Measurements from ENCODE around the gene PHF24. TPM values are rescaled to one million over a fixed set of nuclear protein-coding genes. Genes with fewer than 3 reads are reported as not detected.

The PHF24 gene
- total and polyA plus RNA-seq, 2 experiments from 2014 or later: 0.11 to 0.67 TPM

- H4K20me1 ChIP-seq (ENCODE audit: insufficient read depth, poor library complexity, severe bottlenecking): no peaks in the 10 kb centered on the region
- DNase-seq (ENCODE audit: low spot score): peak; percentile 98
- H3K27me3 ChIP-seq: no peaks in the 10 kb centered on the region
- no peak for TF ChIP-seq CTCF (IDR thresholded peaks at IDR 0.05; ENCODE audit: poor library complexity)
- TF ChIP-seq EZH2 (IDR thresholded peaks at IDR 0.05; ENCODE audit: borderline replicate concordance): no peak
- TF ChIP-seq EZH2phosphoT487 (IDR thresholded peaks at IDR 0.05; ENCODE audit: low read depth, severe bottlenecking, unreplicated experiment): no peak
- no peaks in the 10 kb centered on the region for H3K9me2 ChIP-seq (replicated peaks; ENCODE audit: insufficient read depth)
- H3K4me2 ChIP-seq: peak within 1 kb of the TSS; percentile 80
- peak within 1 kb of the TSS; percentile 46 for H2AFZ ChIP-seq
- WGBS (ENCODE audit: low lambda C conversion rate, missing lambda C conversion rate): 1% methylated on average over 60 of the region's 65 CpGs
- no peaks in the 10 kb centered on the region for H3K79me2 ChIP-seq
- H3K4me1 ChIP-seq (ENCODE audit: insufficient read depth): peaks cover 21% of the 10 kb centered on the region
- H3K4me3 ChIP-seq: peak within 1 kb of the TSS; percentile 28
- no peaks in the 10 kb centered on the region for H3K36me3 ChIP-seq (replicated peaks; ENCODE audit: insufficient read depth, low read depth)
- H3K27ac ChIP-seq: peak within 1 kb of the TSS; percentile 82
- no peaks in the 10 kb centered on the region for H3K9me3 ChIP-seq (ENCODE audit: low read depth)
Observed at GRCh38 chr9:34989003-34989945, 31.2 kb downstream of the PHF24 start, which contains the start of gene DNAJB5. Gene DNAJB5, plus strand, starts transcription at chr9:34989745. Its CDS starts 886 bp downstream, at chr9:34990631.

DNA sequence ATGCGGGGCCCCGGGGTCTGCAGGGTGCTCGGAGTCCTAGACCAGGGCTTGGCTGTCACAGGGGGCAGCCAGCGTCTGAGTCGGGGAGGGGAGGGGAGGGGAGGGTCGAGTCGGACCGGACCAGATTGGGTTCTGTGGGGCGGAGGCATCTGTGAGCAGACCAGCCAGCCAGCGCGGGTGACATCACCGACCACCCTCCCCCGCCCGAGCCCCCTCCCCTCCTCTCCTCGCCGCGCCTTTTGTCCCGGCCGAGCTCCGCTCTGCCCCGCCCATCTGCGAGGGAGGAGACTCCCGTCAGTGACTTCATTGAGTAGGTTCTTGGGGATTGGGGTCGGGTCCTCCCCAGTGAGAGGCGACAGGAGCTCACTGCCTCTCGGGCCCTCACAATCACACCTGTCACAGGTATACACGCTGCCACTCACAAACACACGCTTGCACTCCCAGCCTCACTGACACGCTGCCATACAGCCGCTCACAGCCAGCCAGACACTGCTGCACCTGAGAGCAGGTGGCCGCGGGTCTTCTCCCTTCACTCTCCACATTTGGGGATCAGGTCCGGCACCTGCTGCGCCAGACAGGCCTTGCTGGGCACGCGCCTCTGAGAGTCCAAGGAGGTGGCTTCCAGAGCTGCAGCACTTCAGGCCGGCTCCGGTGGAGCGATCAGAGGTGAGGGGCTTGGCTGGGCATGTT is 32.0 kb downstream of the PHF24 start:
- Histone ChIP-seq H3K27me3 (no peaks in the 10 kb centered on the region), H3K36me3 (replicated peaks; ENCODE audit: insufficient read depth, low read depth) (no peaks in the 10 kb centered on the region), H3K4me3 (peak overlapping the region; percentile 28), H3K4me1 (ENCODE audit: insufficient read depth) (peaks cover 21% of the 10 kb centered on the region), H4K20me1 (ENCODE audit: insufficient read depth, poor library complexity, severe bottlenecking) (no peaks in the 10 kb centered on the region), H2AFZ (peak overlapping the region; percentile 18), H3K9me3 (ENCODE audit: low read depth) (no peaks in the 10 kb centered on the region), H3K79me2 (no peaks in the 10 kb centered on the region), H3K9me2 (replicated peaks; ENCODE audit: insufficient read depth) (no peaks in the 10 kb centered on the region), H3K4me2 (peak overlapping the region; percentile 80), H3K27ac (peak overlapping the region; percentile 82)
- TF ChIP-seq EZH2 (IDR thresholded peaks at IDR 0.05; ENCODE audit: borderline replicate concordance): no peak
- no peak for TF ChIP-seq CTCF (IDR thresholded peaks at IDR 0.05; ENCODE audit: poor library complexity)
- no peak for TF ChIP-seq EZH2phosphoT487 (IDR thresholded peaks at IDR 0.05; ENCODE audit: low read depth, severe bottlenecking, unreplicated experiment)
- WGBS (ENCODE audit: low lambda C conversion rate, missing lambda C conversion rate): 5% methylated on average over 20 of the region's 39 CpGs
- DNase-seq (ENCODE audit: low spot score): peak; percentile 91

- no peaks in the 10 kb centered on the region for H3K9me3 ChIP-seq (ENCODE audit: low read depth)
- peaks cover 21% of the 10 kb centered on the region for H3K4me1 ChIP-seq (ENCODE audit: insufficient read depth)
- H3K9me2 ChIP-seq (replicated peaks; ENCODE audit: insufficient read depth): no peaks in the 10 kb centered on the region
- no peak overlapping the region for H3K4me3 ChIP-seq
- H3K27ac ChIP-seq: no peak overlapping the region
- H3K4me2 ChIP-seq: peak overlapping the region; percentile 80
- H3K36me3 ChIP-seq (replicated peaks; ENCODE audit: insufficient read depth, low read depth): no peaks in the 10 kb centered on the region
- no peak for DNase-seq (ENCODE audit: low spot score)
- TF ChIP-seq CTCF (IDR thresholded peaks at IDR 0.05; ENCODE audit: poor library complexity) (no peak), EZH2 (IDR thresholded peaks at IDR 0.05; ENCODE audit: borderline replicate concordance) (no peak), EZH2phosphoT487 (IDR thresholded peaks at IDR 0.05; ENCODE audit: low read depth, severe bottlenecking, unreplicated experiment) (no peak)
- no peaks in the 10 kb centered on the region for H3K27me3 ChIP-seq
- 75% methylated on average over 7 of the region's 7 CpGs for WGBS (ENCODE audit: low lambda C conversion rate, missing lambda C conversion rate)
- H2AFZ ChIP-seq: no peak overlapping the region
- no peaks in the 10 kb centered on the region for H3K79me2 ChIP-seq
- H4K20me1 ChIP-seq (ENCODE audit: insufficient read depth, poor library complexity, severe bottlenecking): no peaks in the 10 kb centered on the region
Observed at GRCh38 chr9:34990908-34991606, 33.0 kb downstream of the PHF24 start.
